ENCODE results near the gene PTGFR. TPM values are rescaled to one million over a fixed set of nuclear protein-coding genes. Genes with fewer than 3 reads are reported as not detected.

The PTGFR gene
- total RNA-seq, 4 donors from 2014 or later, result 0.66 to 2.3 (median 1.6) TPM; not detected in 1

DNA sequence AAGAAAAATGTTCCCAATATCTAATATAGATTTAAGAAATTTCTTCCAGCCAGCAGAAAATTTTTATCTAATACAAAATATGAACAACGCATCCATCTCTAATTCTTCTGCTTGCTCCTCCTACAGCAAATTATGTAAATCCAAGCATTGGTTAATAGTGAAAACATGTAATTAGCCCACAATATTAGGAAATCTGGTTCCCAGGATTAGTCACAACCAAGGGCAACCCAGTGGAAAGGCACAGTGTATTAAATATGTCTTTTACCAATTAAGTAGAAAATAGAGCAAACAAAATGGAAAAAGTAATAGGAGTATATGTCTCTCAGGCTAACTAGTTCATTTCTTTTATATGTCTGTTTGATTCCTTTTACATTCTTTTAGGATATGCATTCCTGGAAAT, 70.0 kb downstream of the PTGFR start:
- no peak overlapping the region for H3K4me3 ChIP-seq
- 86 to 90% methylated on average over 1 of the region's 1 CpG for WGBS, 2 donors
- TF ChIP-seq CTCF (IDR thresholded peaks at IDR 0.05) (no peak), POLR2A (IDR thresholded peaks at IDR 0.05) (no peak)
- H3K9me3 ChIP-seq, result no peaks in the 10 kb centered on the region
- no peak for DNase-seq
- no peaks in the 10 kb centered on the region for H3K4me1 ChIP-seq
- no peaks in the 10 kb centered on the region for H3K27me3 ChIP-seq
- H3K27ac ChIP-seq, result no peak overlapping the region
- H3K36me3 ChIP-seq, result no peaks in the 10 kb centered on the region
- intact Hi-C loops (cut with DNase I), result no loop called here

GRCh38 chr1:78561856-78562255, 71.1 kb downstream of the PTGFR start:
- no peak for DNase-seq
- Histone ChIP-seq H3K27ac (no peak overlapping the region), H3K9me3 (no peaks in the 10 kb centered on the region), H3K4me3 (no peak overlapping the region), H3K4me1 (no peaks in the 10 kb centered on the region), H3K36me3 (no peaks in the 10 kb centered on the region), H3K27me3 (no peaks in the 10 kb centered on the region)
- WGBS, 2 donors, result 67 to 69% methylated on average over 2 of the region's 2 CpGs
- intact Hi-C loops (cut with DNase I), result no loop called here
- no peak for TF ChIP-seq CTCF (IDR thresholded peaks at IDR 0.05)
- TF ChIP-seq POLR2A (IDR thresholded peaks at IDR 0.05), result no peak

DNA sequence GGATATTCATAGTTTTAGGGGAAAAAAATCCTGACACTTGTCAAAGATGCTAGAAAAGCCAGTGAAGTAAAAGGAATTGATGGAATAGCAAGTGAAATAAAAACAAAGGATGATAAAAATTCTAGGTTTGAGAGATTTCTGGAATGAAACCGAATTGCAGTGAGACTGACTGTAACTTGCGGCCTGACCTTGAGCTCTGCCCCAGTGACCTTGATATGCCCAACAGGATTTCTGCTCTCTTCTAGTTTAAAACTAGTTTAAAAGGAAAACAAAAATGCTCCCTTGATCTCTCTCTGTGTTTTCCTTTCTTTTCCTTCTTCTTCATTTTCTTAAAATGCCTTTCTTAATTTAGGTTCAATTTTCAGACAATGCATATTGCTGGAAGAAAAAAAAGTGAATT, 74.6 kb downstream of the PTGFR start:
- no peak overlapping the region for H3K4me3 ChIP-seq
- H3K9me3 ChIP-seq, result no peaks in the 10 kb centered on the region
- TF ChIP-seq POLR2A (IDR thresholded peaks at IDR 0.05) (no peak), CTCF (IDR thresholded peaks at IDR 0.05) (no peak)
- no peaks in the 10 kb centered on the region for H3K4me1 ChIP-seq
- H3K27ac ChIP-seq, result no peak overlapping the region
- intact Hi-C loops (cut with DNase I), result no loop called here
- no peak for DNase-seq
- H3K36me3 ChIP-seq, result no peaks in the 10 kb centered on the region
- H3K27me3 ChIP-seq, result no peaks in the 10 kb centered on the region
- WGBS, 2 donors, result 79 to 81% methylated on average over 2 of the region's 2 CpGs

DNA sequence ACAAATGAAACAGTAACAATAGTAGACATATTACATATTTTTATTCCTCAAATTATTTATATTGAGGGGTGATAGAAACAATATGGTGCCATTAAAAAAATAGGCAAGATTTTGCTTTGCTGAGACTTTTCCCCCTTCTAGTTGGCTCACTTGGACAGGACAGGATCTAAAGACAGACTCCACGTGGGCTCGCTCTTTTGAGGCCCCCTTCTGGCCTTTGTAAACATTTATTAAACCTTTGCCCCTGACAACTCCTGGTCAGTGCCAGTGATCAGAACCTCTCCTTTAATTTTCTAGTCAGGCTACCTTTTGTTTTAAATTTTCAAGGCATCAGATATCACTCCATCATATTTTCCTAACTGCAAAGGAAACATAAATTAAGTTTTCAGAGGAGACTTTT, 79.8 kb downstream of the PTGFR start:
- WGBS, 2 donors, result 48 to 49% methylated on average over 2 of the region's 2 CpGs
- no peak for DNase-seq
- intact Hi-C loops (cut with DNase I), result no loop called here
- no peaks in the 10 kb centered on the region for H3K4me1 ChIP-seq
- H3K9me3 ChIP-seq, result no peaks in the 10 kb centered on the region
- no peak overlapping the region for H3K4me3 ChIP-seq
- H3K27ac ChIP-seq, result no peak overlapping the region
- TF ChIP-seq POLR2A (IDR thresholded peaks at IDR 0.05), result no peak
- TF ChIP-seq CTCF (IDR thresholded peaks at IDR 0.05), result no peak
- no peaks in the 10 kb centered on the region for H3K36me3 ChIP-seq
- H3K27me3 ChIP-seq, result no peaks in the 10 kb centered on the region

DNA sequence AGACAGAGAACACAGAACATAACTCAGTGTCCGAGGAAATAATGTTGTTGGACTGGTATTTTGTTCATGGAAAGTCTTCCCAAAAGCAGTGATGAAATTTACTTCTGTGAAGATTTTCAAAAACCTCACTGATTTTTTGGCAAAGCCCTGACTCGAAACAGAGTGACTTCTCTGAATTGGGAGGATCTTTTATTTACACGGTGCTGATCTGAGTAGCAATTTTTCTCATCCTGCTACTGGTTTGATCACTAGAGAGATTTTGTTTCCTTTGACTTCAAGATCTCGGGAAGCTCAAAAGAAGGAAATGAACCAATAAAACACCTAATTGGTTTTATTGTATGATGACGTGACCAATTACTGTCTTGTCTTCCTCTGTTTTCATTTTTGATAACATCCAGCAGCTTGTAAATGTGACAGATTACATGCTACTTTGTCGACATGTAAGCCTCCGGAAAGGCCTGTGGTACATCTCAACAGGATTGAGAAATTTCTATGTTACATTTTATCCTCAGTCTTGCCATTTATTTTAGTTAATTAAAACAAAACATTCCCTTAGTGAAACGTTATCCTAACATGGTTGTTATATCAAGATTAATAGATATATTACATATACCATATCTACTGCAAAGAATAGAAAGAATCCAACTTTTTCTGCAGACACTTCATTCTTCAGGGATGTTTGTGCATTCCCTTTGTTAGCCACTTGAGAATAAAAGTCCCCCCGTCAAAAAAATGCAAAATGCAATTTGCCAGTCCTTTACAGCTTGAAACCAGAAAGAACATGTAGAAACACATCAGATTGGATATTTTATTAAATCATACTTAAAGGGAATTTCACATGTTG, 86.7 kb downstream of the PTGFR start:
- Histone ChIP-seq H3K36me3 (no peaks in the 10 kb centered on the region), H3K4me3 (no peak overlapping the region), H3K4me1 (no peaks in the 10 kb centered on the region), H3K27me3 (no peaks in the 10 kb centered on the region), H3K9me3 (no peaks in the 10 kb centered on the region), H3K27ac (no peak overlapping the region)
- intact Hi-C loops (cut with DNase I), result no loop called here
- WGBS, 2 donors, result 53 to 68% methylated on average over 9 of the region's 9 CpGs
- TF ChIP-seq CTCF (IDR thresholded peaks at IDR 0.05) (no peak), POLR2A (IDR thresholded peaks at IDR 0.05) (no peak)
- DNase-seq, result no peak

Measured in esophagus squamous epithelium (tissue), 5 donors.